CD4-positive, alpha-beta T cell (primary cell): Measurements from ENCODE around the gene MRO. TPM values are rescaled to one million over a fixed set of nuclear protein-coding genes. Genes with fewer than 3 reads are reported as not detected.
"Not testable (repeated sequence)": the region's sequence is repeated elsewhere in the genome, so short reads cannot be mapped to it uniquely, and the experiment has no call there.

Experiments used
- ATAC-seq: fragments of 200-7000 bp; cut with Tn5 transposase; one replicate; pipeline ENCODE4 v1.10.0; 2022; ENCODE audit warnings: mild to moderate bottlenecking; ENCODE audit not compliant: poor library complexity
- CTCF ChIA-PET: fragments of 350-600 bp; sonication (Branson Sonifier 250); formaldehyde crosslinking; loops from one replicate; lab custom pipeline; 2021; ENCODE audit warnings: antibody characterized with exemption, inconsistent platforms; lab: Charles Lee
- POLR2A ChIA-PET: fragments of 350-600 bp; sonication (Branson Sonifier 250); formaldehyde crosslinking; loops from one replicate; lab custom pipeline; 2021; ENCODE audit warnings: antibody characterized with exemption, inconsistent platforms; lab: Charles Lee
- DNase-seq, 14 experiments: peaks; one replicate each; pipeline ENCODE4 v3.0.0-alpha.2; 2013 to 2020; ENCODE audit warnings: mixed read lengths in 2 of 14
- H3K27ac ChIP-seq, 2 donors: one replicate each; pipeline versions ENCODE4 v1.5.1 to v1.7.0; 2013; ENCODE audit warnings: low read length in 2 of 2, low read depth in 1 of 2, mild to moderate bottlenecking in 1 of 2
- H3K27me3 ChIP-seq, 2 experiments: 1 replicate in 1 of 2; 2 replicates in 1 of 2; pipeline versions ENCODE4 v1.6.1 to v1.7.0; 2013; ENCODE audit warnings: low read length in 2 of 2, control low read depth in 1 of 2, mild to moderate bottlenecking in 1 of 2, moderate library complexity in 1 of 2; ENCODE audit not compliant: insufficient read depth in 2 of 2, control insufficient read depth in 1 of 2
- H3K36me3 ChIP-seq: one replicate; pipeline ENCODE4 v1.6.1; 2013; ENCODE audit warnings: low read length, control low read depth; ENCODE audit not compliant: insufficient read depth
- H3K4me1 ChIP-seq: one replicate; pipeline ENCODE4 v1.6.1; 2013; ENCODE audit warnings: low read length, control low read depth; ENCODE audit not compliant: insufficient read depth
- H3K4me3 ChIP-seq: one replicate; pipeline ENCODE4 v1.5.1; 2013; ENCODE audit warnings: mild to moderate bottlenecking, low read length, moderate library complexity
- H3K9me3 ChIP-seq, 2 experiments: 1 replicate in 1 of 2; 2 replicates in 1 of 2; pipeline versions ENCODE4 v1.6.1 to v1.7.0; 2013; ENCODE audit warnings: low read length in 2 of 2, mild to moderate bottlenecking in 2 of 2, control low read depth in 1 of 2, moderate library complexity in 1 of 2; ENCODE audit not compliant: control insufficient read depth in 1 of 2, insufficient read depth in 1 of 2
- H3K27ac Mint-ChIP-seq: one replicate; pipeline ENCODE4 v1.8.0; 2020; ENCODE audit warnings: mixed read lengths
- H3K27me3 Mint-ChIP-seq: one replicate; pipeline ENCODE4 v1.8.0; 2021; ENCODE audit warnings: mixed read lengths
- H3K36me3 Mint-ChIP-seq: one replicate; pipeline ENCODE4 v1.8.0; 2021; ENCODE audit warnings: low read depth, mixed read lengths
- H3K4me1 Mint-ChIP-seq: one replicate; pipeline ENCODE4 v1.8.0; 2021; ENCODE audit warnings: low read depth, mixed read lengths
- H3K4me3 Mint-ChIP-seq: one replicate; pipeline ENCODE4 v1.8.0; 2020; ENCODE audit warnings: mild to moderate bottlenecking, mixed read lengths
- H3K9me3 Mint-ChIP-seq: one replicate; pipeline ENCODE4 v1.8.0; 2020; ENCODE audit warnings: mixed read lengths
- CTCF ChIP-seq: fragments of 200-600 bp; IDR thresholded peaks from one replicate; pipeline ENCODE4 v1.8.0; 2022; ENCODE audit warnings: antibody characterized with exemption, mild to moderate bottlenecking
- intact Hi-C, 2 experiments: fragments of 100-400 bp; cut with DNase I in 1 of 2; cut with micrococcal nuclease in 1 of 2; formaldehyde crosslinking; loops; one replicate each; pipeline versions ENCODE4 v1.15.1 to v1.9.0; 2023 to 2025; cut with DNase I, micrococcal nuclease
- total RNA-seq, 174 experiments: library from RNA in 2 of 174; stranded (reverse) in 2 of 174; gene quantifications; one replicate each; pipeline ENCODE4 v1.2.3 and lab custom pipeline; 2021 to 2026

The MRO gene
- total RNA-seq, 2 experiments from 2014 or later: not detected

GRCh38 chr18:50859793-50860555 is 40.2 kb upstream of the MRO start:
- POLR2A ChIA-PET: interaction anchor here (0.7 to 1.0 kb wide), 2 partner anchors 18 to 1364 kb away, joined by 3 to 4 read pairs; no protein-coding TSS in a partner anchor

GRCh38 chr18:50857694-50858093 is 37.9 kb upstream of the MRO start:
- no peak overlapping the region for H3K27ac Mint-ChIP-seq
- intact Hi-C loops: no loop called here
- no peaks in the 10 kb centered on the region for H3K36me3 Mint-ChIP-seq
- H3K36me3 ChIP-seq: no peaks in the 10 kb centered on the region
- peaks cover 7% of the 10 kb centered on the region for H3K27me3 Mint-ChIP-seq
- H3K4me1 ChIP-seq: no peaks in the 10 kb centered on the region
- no peak for DNase-seq
- no peaks in the 10 kb centered on the region for H3K27me3 ChIP-seq
- ChIA-PET CTCF (no interaction called here), POLR2A (no interaction called here)
- H3K4me1 Mint-ChIP-seq: no peaks in the 10 kb centered on the region
- H3K9me3 ChIP-seq: no peaks in the 10 kb centered on the region
- no peak overlapping the region for H3K4me3 Mint-ChIP-seq
- no peak overlapping the region for H3K4me3 ChIP-seq
- TF ChIP-seq CTCF: no peak
- ATAC-seq: no peak
- no peak overlapping the region for H3K27ac ChIP-seq
- H3K9me3 Mint-ChIP-seq: peaks cover 3% of the 10 kb centered on the region

More at GRCh38 chr18:50859793-50860555, 40.2 kb upstream of the MRO start:
- Mint-ChIP-seq H3K27ac (no peak overlapping the region), H3K4me3 (no peak overlapping the region), H3K4me1 (no peaks in the 10 kb centered on the region), H3K9me3 (no peaks in the 10 kb centered on the region), H3K36me3 (no peaks in the 10 kb centered on the region), H3K27me3 (no peaks in the 10 kb centered on the region)
- Histone ChIP-seq H3K36me3 (no peaks in the 10 kb centered on the region), H3K4me3 (no peak overlapping the region), H3K27me3 (no peaks in the 10 kb centered on the region), H3K4me1 (no peaks in the 10 kb centered on the region), H3K27ac (no peak overlapping the region), H3K9me3 (no peaks in the 10 kb centered on the region)
- no peak for DNase-seq
- no peak for ATAC-seq
- CTCF ChIA-PET: no interaction called here
- intact Hi-C loops: no loop called here
- no peak for TF ChIP-seq CTCF

GRCh38 chr18:50857166-50857565 is 37.4 kb upstream of the MRO start:
- ChIA-PET POLR2A (interaction anchor here (0.8 kb wide), 1 partner anchor 16 kb away, joined by 3 read pairs; no protein-coding TSS in a partner anchor), CTCF (interaction anchor here (0.5 kb wide), 1 partner anchor 9 kb away, joined by 3 read pairs; no protein-coding TSS in a partner anchor)
- intact Hi-C loops, ATAC-seq, H3K36me3 ChIP-seq, H3K9me3 Mint-ChIP-seq, H3K9me3 ChIP-seq, DNase-seq, H3K27ac ChIP-seq, H3K4me3 ChIP-seq, H3K27ac Mint-ChIP-seq, H3K4me1 Mint-ChIP-seq, H3K36me3 Mint-ChIP-seq, H3K4me3 Mint-ChIP-seq, H3K4me1 ChIP-seq, H3K27me3 ChIP-seq, H3K27me3 Mint-ChIP-seq: not testable (repeated sequence)
